NCI-H146 (cell line): ENCODE results near the gene REV3L.
"Not testable (repeated sequence)": the region's sequence is repeated elsewhere in the genome, so short reads cannot be mapped to it uniquely, and the experiment has no call there.

ENCODE experiments used
- DNase-seq: peaks from one replicate; lab custom pipeline; 2025; lab: John Stamatoyannopoulos, UW

REV3L gene

GRCh38 chr6:111300938-111301800, 181.8 kb downstream of the REV3L start:
- peak; percentile 19 for DNase-seq

- DNase-seq: no peak
Observed at GRCh38 chr6:111297776-111298175, 185.2 kb downstream of the REV3L start.

GRCh38 chr6:111294374-111294967, 188.5 kb downstream of the REV3L start:
- no peak for DNase-seq

- DNase-seq: peak; percentile 16
Observed at GRCh38 chr6:111291336-111292259, 191.4 kb downstream of the REV3L start.

- peak; percentile 16 for DNase-seq
Observed at GRCh38 chr6:111290689-111291335, 192.2 kb downstream of the REV3L start.

GRCh38 chr6:111284356-111284755, 198.7 kb downstream of the REV3L start:
- not testable (repeated sequence) for DNase-seq

GRCh38 chr6:111283707-111284106, 199.3 kb downstream of the REV3L start:
- DNase-seq: no peak

- no peak for DNase-seq
Observed at GRCh38 chr6:111282515-111282914, 200.5 kb downstream of the REV3L start.

GRCh38 chr6:111280445-111280955, 202.5 kb downstream of the REV3L start:
- no peak for DNase-seq

- DNase-seq: no peak
Observed at GRCh38 chr6:111278731-111279130, 204.3 kb downstream of the REV3L start.

GRCh38 chr6:111277819-111278218, 205.2 kb downstream of the REV3L start:
- DNase-seq: no peak

- DNase-seq: no peak
Observed at GRCh38 chr6:111276736-111277135, 206.3 kb downstream of the REV3L start.

- no peak for DNase-seq
Observed at GRCh38 chr6:111276335-111276734, 206.7 kb downstream of the REV3L start.

GRCh38 chr6:111274593-111275217, 208.3 kb downstream of the REV3L start:
- no peak for DNase-seq

GRCh38 chr6:111270121-111270520, 212.9 kb downstream of the REV3L start:
- no peak for DNase-seq

- no peak for DNase-seq
Observed at GRCh38 chr6:111269401-111269970, 213.5 kb downstream of the REV3L start.

GRCh38 chr6:111267764-111268333, 215.2 kb downstream of the REV3L start:
- DNase-seq: no peak

- DNase-seq: no peak
Observed at GRCh38 chr6:111266276-111266675, 216.7 kb downstream of the REV3L start.

- no peak for DNase-seq
Observed at GRCh38 chr6:111265842-111266241, 217.2 kb downstream of the REV3L start.

- DNase-seq: no peak
Observed at GRCh38 chr6:111263837-111264236, 219.2 kb downstream of the REV3L start.
